ENCODE measurements around the gene IKZF4. TPM values are rescaled to one million over a fixed set of nuclear protein-coding genes. Genes with fewer than 3 reads are reported as not detected.

IKZF4 gene
- total RNA-seq, 1 experiment from 2014 or later: 13.9 TPM

DNA sequence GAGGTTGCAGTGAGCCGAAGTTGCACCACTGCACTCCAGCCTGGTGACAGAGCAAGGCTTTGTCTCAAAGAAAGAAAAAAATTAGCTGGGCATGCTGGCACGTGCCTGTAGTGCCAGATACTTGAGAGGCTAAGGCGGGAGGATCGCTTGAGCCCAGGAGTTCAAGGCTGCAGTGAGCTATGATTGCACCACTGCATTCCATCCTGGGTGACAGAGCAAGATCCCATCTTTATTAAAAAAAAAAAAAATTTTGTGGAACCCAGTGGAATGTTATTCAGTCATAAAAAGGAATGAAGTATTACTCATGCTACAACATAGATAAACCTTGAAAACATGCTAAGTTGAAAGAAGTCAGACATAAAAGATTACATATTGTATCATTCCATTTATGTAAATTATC, 50.8 kb downstream of the IKZF4 start:
- Mint-ChIP-seq H3K9me3 (peaks cover under 1% of the 10 kb centered on the region in 2 experiments; a peak in 4 of 5 replicates), H3K4me3 (no peak overlapping the region), H3K27me3 (ENCODE audit: low read depth) (no peaks in the 10 kb centered on the region), H3K4me1 (no peaks in the 10 kb centered on the region), H3K27ac (no peak overlapping the region), H3K36me3 (ENCODE audit: insufficient read depth in 1 of 3, low read depth in 3 of 3) (no peaks in the 10 kb centered on the region; a peak in 1 of 7 replicates)
- Histone ChIP-seq H4K5ac (ENCODE audit: insufficient read length, low read depth, low read length) (no peak overlapping the region), H4K91ac (ENCODE audit: insufficient read length, low read depth, low read length) (no peak overlapping the region), H2AFZ (ENCODE audit: low read length) (no peak overlapping the region), H3K79me2 (ENCODE audit: insufficient read depth, low read length) (no peaks in the 10 kb centered on the region), H3K4me2 (ENCODE audit: insufficient read depth, insufficient read length, low read length) (no peak overlapping the region), H3K4ac (ENCODE audit: low read depth, low read length) (no peak overlapping the region), H3K23ac (ENCODE audit: insufficient read length, low read depth, low read length) (no peak overlapping the region), H3K27me3 (ENCODE audit: insufficient read depth, low read length) (no peaks in the 10 kb centered on the region), H3K9ac (ENCODE audit: extremely low read depth, insufficient read length, low read length) (no peak overlapping the region), H2BK15ac (ENCODE audit: low read depth, low read length) (no peak overlapping the region), H3K14ac (ENCODE audit: insufficient read depth, low read length) (no peak overlapping the region), H2BK12ac (ENCODE audit: insufficient read length, low read depth, low read length) (no peak overlapping the region), H3K79me1 (ENCODE audit: insufficient read depth, low read depth, low read length, poor library complexity, severe bottlenecking) (no peaks in the 10 kb centered on the region), H2BK120ac (ENCODE audit: low read depth, low read length, poor library complexity, severe bottlenecking) (no peak overlapping the region), H3K27ac (ENCODE audit: insufficient read length, low read depth, low read length) (no peak overlapping the region), H3K4me1 (ENCODE audit: insufficient read depth, low read length) (no peaks in the 10 kb centered on the region), H3K23me2 (ENCODE audit: insufficient read length, low read depth, low read length, poor library complexity, severe bottlenecking) (no peaks in the 10 kb centered on the region), H2BK20ac (ENCODE audit: low read depth, low read length, poor library complexity, severe bottlenecking) (no peak overlapping the region), H2BK5ac (ENCODE audit: insufficient read length, low read length) (no peak overlapping the region), H4K20me1 (ENCODE audit: control insufficient read depth, insufficient read depth, insufficient read length) (no peaks in the 10 kb centered on the region), H4K8ac (replicated peaks; ENCODE audit: insufficient read length, low read depth, low read length) (no peak overlapping the region), H2AK5ac (ENCODE audit: insufficient read length, low read length) (no peak overlapping the region), H3K56ac (ENCODE audit: insufficient read length, low read depth, low read length) (no peak overlapping the region), H3K18ac (ENCODE audit: insufficient read length, low read depth, low read length) (no peak overlapping the region), H3T11ph (ENCODE audit: low read length) (no peak overlapping the region), H3K9me3 (ENCODE audit: control insufficient read depth, low read depth, low read length) (no peaks in the 10 kb centered on the region)
- WGBS (ENCODE audit: extremely low coverage, insufficient read length, low lambda C conversion rate): no CpG with 5 or more reads among the region's 4 CpGs
- TF ChIP-seq CTCF (conservative IDR thresholded peaks at IDR 0.05): no peak
- DNase-seq: no peak
